Measurements from ENCODE around the gene STT3B. TPM values are rescaled to one million over a fixed set of nuclear protein-coding genes. Genes with fewer than 3 reads are reported as not detected.

The STT3B gene
- total and polyA plus RNA-seq, 2 of the 13 experiments (the other 11 are each of a cell fraction or from before 2014, with no cell fraction given) = 85.0 to 205 TPM

DNA sequence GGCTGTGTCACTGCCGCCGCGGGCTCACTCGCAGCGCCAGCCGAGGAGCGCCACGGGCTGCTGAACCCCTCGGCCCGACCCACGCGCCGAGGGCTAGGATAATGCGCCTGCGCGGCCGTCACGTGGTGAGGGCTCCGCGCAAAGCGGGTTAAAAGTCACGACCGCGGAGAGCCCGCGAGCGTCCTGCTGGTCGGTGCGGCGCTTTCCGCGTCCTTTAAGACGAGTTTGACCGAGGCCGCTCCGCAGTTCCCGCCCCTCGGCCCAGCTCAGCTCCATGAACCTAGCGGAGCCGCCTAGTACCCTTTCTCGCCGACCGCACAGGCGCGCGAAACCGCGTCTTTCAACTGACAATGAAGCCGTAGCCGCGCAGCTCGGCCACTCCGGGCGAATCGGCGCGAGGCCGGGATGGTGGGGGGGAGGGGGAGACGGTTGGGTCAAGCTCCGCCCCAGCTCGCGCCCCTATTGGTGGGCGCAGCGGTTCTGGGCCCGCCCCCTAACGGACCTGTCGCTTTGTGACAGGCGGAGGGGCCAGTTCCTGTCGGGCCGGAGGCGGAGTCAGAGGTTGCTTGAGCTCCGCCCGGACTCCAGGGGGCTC lies 636 bp upstream of the STT3B start (continued):
- TF ChIP-seq, protein P1, sequence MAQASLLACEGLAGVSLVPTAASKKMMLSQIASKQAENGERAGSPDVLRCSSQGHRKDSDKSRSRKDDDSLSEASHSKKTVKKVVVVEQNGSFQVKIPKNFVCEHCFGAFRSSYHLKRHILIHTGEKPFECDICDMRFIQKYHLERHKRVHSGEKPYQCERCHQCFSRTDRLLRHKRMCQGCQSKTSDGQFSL (CRISPR knock-in tag; IDR thresholded peaks at IDR 0.05) = no peak
- TF ChIP-seq ZNF382 (CRISPR knock-in tag; IDR thresholded peaks at IDR 0.05; ENCODE audit: borderline replicate concordance) (no peak), PHB2 (IDR thresholded peaks at IDR 0.05; ENCODE audit: partially characterized antibody) (no peak), ZNF282 (IDR thresholded peaks at IDR 0.05; ENCODE audit: partially characterized antibody) (no peak), NFKBIZ (CRISPR knock-in tag; IDR thresholded peaks at IDR 0.05) (no peak; the same call in 1 of the 2 replicates), ZNF629 (CRISPR knock-in tag; conservative IDR thresholded peaks at IDR 0.05) (peak; percentile 55), AGO1 (IDR thresholded peaks at IDR 0.05; ENCODE audit: low read depth, low read length, poor library complexity, severe bottlenecking) (peak; percentile 84), RBFOX2 (IDR thresholded peaks at IDR 0.05; ENCODE audit: low read depth, low read length) (peak; percentile 98), ZNF780A (CRISPR knock-in tag; IDR thresholded peaks at IDR 0.05) (peak; percentile 86; the same call in 1 of the 2 replicates), MAF1 (CRISPR knock-in tag; IDR thresholded peaks at IDR 0.05; ENCODE audit: borderline replicate concordance) (no peak), ZNF124 (CRISPR knock-in tag; IDR thresholded peaks at IDR 0.05) (peak; percentile 79), SP2 (CRISPR knock-in tag; IDR thresholded peaks at IDR 0.05) (peak; percentile 93), FOSL1 (CRISPR knock-in tag; IDR thresholded peaks at IDR 0.05; ENCODE audit: borderline replicate concordance) (no peak), ZNF230 (CRISPR knock-in tag; IDR thresholded peaks at IDR 0.05) (no peak), U2AF2 (IDR thresholded peaks at IDR 0.05; ENCODE audit: low read depth, low read length) (no peak), HOXA3 (CRISPR knock-in tag; IDR thresholded peaks at IDR 0.05) (peak; percentile 65; the same call in 1 of the 2 replicates), MED1 (CRISPR knock-in tag; IDR thresholded peaks at IDR 0.05) (peak; percentile 74), TSC22D2 (CRISPR knock-in tag; IDR thresholded peaks at IDR 0.05; ENCODE audit: borderline replicate concordance) (0 out of 2 replicates have a peak, but pooled peaks have one; percentile 89), ZNF773 (CRISPR knock-in tag; IDR thresholded peaks at IDR 0.05; ENCODE audit: borderline replicate concordance) (peak; percentile 47; the same call in 1 of the 2 replicates), NFE2L1 (CRISPR knock-in tag; IDR thresholded peaks at IDR 0.05; ENCODE audit: borderline replicate concordance) (peak; percentile 58; the same call in 1 of the 2 replicates)
- TF ChIP-seq, protein P2, sequence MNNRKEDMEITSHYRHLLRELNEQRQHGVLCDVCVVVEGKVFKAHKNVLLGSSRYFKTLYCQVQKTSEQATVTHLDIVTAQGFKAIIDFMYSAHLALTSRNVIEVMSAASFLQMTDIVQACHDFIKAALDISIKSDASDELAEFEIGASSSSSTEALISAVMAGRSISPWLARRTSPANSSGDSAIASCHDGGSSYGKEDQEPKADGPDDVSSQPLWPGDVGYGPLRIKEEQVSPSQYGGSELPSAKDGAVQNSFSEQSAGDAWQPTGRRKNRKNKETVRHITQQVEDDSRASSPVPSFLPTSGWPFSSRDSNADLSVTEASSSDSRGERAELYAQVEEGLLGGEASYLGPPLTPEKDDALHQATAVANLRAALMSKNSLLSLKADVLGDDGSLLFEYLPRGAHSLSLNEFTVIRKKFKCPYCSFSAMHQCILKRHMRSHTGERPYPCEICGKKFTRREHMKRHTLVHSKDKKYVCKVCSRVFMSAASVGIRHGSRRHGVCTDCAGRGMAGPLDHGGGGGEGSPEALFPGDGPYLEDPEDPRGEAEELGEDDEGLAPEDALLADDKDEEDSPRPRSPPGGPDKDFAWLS (CRISPR knock-in tag; IDR thresholded peaks at IDR 0.05; ENCODE audit: borderline replicate concordance) = no peak
- TF ChIP-seq, protein P3, sequence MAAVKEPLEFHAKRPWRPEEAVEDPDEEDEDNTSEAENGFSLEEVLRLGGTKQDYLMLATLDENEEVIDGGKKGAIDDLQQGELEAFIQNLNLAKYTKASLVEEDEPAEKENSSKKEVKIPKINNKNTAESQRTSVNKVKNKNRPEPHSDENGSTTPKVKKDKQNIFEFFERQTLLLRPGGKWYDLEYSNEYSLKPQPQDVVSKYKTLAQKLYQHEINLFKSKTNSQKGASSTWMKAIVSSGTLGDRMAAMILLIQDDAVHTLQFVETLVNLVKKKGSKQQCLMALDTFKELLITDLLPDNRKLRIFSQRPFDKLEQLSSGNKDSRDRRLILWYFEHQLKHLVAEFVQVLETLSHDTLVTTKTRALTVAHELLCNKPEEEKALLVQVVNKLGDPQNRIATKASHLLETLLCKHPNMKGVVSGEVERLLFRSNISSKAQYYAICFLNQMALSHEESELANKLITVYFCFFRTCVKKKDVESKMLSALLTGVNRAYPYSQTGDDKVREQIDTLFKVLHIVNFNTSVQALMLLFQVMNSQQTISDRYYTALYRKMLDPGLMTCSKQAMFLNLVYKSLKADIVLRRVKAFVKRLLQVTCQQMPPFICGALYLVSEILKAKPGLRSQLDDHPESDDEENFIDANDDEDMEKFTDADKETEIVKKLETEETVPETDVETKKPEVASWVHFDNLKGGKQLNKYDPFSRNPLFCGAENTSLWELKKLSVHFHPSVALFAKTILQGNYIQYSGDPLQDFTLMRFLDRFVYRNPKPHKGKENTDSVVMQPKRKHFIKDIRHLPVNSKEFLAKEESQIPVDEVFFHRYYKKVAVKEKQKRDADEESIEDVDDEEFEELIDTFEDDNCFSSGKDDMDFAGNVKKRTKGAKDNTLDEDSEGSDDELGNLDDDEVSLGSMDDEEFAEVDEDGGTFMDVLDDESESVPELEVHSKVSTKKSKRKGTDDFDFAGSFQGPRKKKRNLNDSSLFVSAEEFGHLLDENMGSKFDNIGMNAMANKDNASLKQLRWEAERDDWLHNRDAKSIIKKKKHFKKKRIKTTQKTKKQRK (IDR thresholded peaks at IDR 0.05; ENCODE audit: low read length) = no peak
- TF ChIP-seq, protein P4, sequence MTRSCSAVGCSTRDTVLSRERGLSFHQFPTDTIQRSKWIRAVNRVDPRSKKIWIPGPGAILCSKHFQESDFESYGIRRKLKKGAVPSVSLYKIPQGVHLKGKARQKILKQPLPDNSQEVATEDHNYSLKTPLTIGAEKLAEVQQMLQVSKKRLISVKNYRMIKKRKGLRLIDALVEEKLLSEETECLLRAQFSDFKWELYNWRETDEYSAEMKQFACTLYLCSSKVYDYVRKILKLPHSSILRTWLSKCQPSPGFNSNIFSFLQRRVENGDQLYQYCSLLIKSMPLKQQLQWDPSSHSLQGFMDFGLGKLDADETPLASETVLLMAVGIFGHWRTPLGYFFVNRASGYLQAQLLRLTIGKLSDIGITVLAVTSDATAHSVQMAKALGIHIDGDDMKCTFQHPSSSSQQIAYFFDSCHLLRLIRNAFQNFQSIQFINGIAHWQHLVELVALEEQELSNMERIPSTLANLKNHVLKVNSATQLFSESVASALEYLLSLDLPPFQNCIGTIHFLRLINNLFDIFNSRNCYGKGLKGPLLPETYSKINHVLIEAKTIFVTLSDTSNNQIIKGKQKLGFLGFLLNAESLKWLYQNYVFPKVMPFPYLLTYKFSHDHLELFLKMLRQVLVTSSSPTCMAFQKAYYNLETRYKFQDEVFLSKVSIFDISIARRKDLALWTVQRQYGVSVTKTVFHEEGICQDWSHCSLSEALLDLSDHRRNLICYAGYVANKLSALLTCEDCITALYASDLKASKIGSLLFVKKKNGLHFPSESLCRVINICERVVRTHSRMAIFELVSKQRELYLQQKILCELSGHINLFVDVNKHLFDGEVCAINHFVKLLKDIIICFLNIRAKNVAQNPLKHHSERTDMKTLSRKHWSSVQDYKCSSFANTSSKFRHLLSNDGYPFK (CRISPR knock-in tag; IDR thresholded peaks at IDR 0.05; ENCODE audit: borderline replicate concordance) = peak; percentile 93
